NT2/D1 (cell line): Measurements from ENCODE around the gene GPHN.

Experiments used
- YY1 ChIP-seq: IDR thresholded peaks from 2 replicates; pipeline ENCODE4 v1.6.1; 2011; ENCODE audit not compliant: insufficient read length, insufficient read depth
- ZNF274 ChIP-seq: IDR thresholded peaks from 2 replicates; pipeline ENCODE4 v1.6.1; 2011; ENCODE audit warnings: mild to moderate bottlenecking, low read depth, low read length

DNA sequence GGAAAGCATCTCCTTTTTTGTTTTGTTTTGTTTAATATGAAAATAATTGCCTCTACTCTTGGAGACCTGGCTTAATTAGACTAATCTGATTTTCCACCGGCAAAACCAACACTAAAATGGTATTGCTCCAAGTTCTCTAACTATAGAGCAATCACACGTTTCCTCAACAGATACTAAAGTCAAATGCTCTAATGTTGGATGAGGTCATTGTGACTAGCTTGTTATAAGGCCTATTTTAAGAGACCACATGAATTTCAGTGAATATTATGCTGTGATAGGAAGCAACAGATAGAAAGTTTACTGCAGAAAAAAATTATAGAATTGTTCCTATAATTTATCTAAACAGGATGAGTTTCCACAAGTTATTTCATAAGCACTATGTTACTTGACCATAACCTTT is 25.1 kb upstream of the GPHN start:
- TF ChIP-seq ZNF274 (no peak), YY1 (no peak)
